WTC11 (cell line): ENCODE measurements around the gene PMF1. TPM values are rescaled to one million over a fixed set of nuclear protein-coding genes. Genes with fewer than 3 reads are reported as not detected.
A peak's percentile ranks its signal among the peaks of the same experiment; 100 is the strongest.

ENCODE experiments used
- ARID4B ChIP-seq: sonication (generic); formaldehyde crosslinking; IDR thresholded peaks from 2 replicates; pipeline ENCODE4 v1.8.0; 2023; ENCODE audit warnings: missing genetic modification reagents, mild to moderate bottlenecking, borderline replicate concordance
- ATF3 ChIP-seq: sonication (generic); formaldehyde crosslinking; conservative IDR thresholded peaks from 2 replicates; pipeline ENCODE4 v1.8.1; 2022; ENCODE audit warnings: mild to moderate bottlenecking, missing genetic modification reagents
- ERG ChIP-seq: fragments of 250-450 bp; sonication (Bioruptor Pico); IDR thresholded peaks from 2 replicates; pipeline ENCODE4 v1.8.0; 2021; ENCODE audit warnings: mild to moderate bottlenecking
- FOXJ3 ChIP-seq: sonication (generic); formaldehyde crosslinking; IDR thresholded peaks from 2 replicates; pipeline ENCODE4 v1.9.0; 2021; ENCODE audit warnings: missing genetic modification reagents, mild to moderate bottlenecking, borderline replicate concordance
- GABPB1 ChIP-seq: sonication (generic); formaldehyde crosslinking; IDR thresholded peaks from 2 replicates; pipeline ENCODE4 v1.8.1; 2023; ENCODE audit warnings: mild to moderate bottlenecking, missing genetic modification reagents
- HMGXB4 ChIP-seq: sonication (generic); formaldehyde crosslinking; IDR thresholded peaks from 2 replicates; pipeline ENCODE4 v1.8.1; 2023; ENCODE audit warnings: mild to moderate bottlenecking, moderate library complexity, missing genetic modification reagents
- MYBL2 ChIP-seq: sonication (generic); formaldehyde crosslinking; IDR thresholded peaks from 2 replicates; pipeline ENCODE4 v1.8.1; 2023; ENCODE audit warnings: mild to moderate bottlenecking, moderate library complexity, missing genetic modification reagents
- PRRX2 ChIP-seq: fragments of 250-450 bp; sonication (Bioruptor Pico); IDR thresholded peaks from 2 replicates; pipeline ENCODE4 v1.8.0; 2021; ENCODE audit warnings: mild to moderate bottlenecking
- STAT6 ChIP-seq: sonication (generic); formaldehyde crosslinking; conservative IDR thresholded peaks from 2 replicates; pipeline ENCODE4 v1.8.1; 2023; ENCODE audit warnings: mild to moderate bottlenecking, low read depth, missing genetic modification reagents, moderate library complexity
- TEAD4 ChIP-seq: sonication (generic); formaldehyde crosslinking; IDR thresholded peaks from 2 replicates; pipeline ENCODE4 v1.8.0; 2022; ENCODE audit warnings: mild to moderate bottlenecking, missing genetic modification reagents
- USF1 ChIP-seq: sonication (generic); formaldehyde crosslinking; IDR thresholded peaks from 2 replicates; pipeline ENCODE4 v1.8.0; 2022; ENCODE audit warnings: mild to moderate bottlenecking, missing genetic modification reagents
- ZNF138 ChIP-seq: sonication (generic); formaldehyde crosslinking; conservative IDR thresholded peaks from 2 replicates; pipeline ENCODE4 v1.8.1; 2022; ENCODE audit warnings: mild to moderate bottlenecking, moderate library complexity, missing genetic modification reagents
- ZNF396 ChIP-seq: fragments of 250-450 bp; sonication (Bioruptor Pico); IDR thresholded peaks from 2 replicates; pipeline ENCODE4 v1.8.0; 2021; ENCODE audit warnings: mild to moderate bottlenecking, moderate library complexity, borderline replicate concordance
- total RNA-seq: library from RNA; stranded (reverse); gene quantifications from 3 replicates; pipeline ENCODE4 v1.2.3, GENCODE V29; 2021
- TF ChIP-seq, protein P1 (sequence below): sonication (generic); formaldehyde crosslinking; IDR thresholded peaks from 2 replicates; pipeline ENCODE4 v1.8.1; 2022; ENCODE audit warnings: low read depth, mild to moderate bottlenecking, moderate library complexity, missing genetic modification reagents, borderline replicate concordance
- TF ChIP-seq, protein P2 (sequence below): sonication (generic); formaldehyde crosslinking; IDR thresholded peaks from 2 replicates; pipeline ENCODE4 v1.8.1; 2023; ENCODE audit warnings: mild to moderate bottlenecking, missing genetic modification reagents, moderate library complexity
- TF ChIP-seq, protein P3 (sequence below): sonication (generic); formaldehyde crosslinking; IDR thresholded peaks from 2 replicates; pipeline ENCODE4 v1.8.1; 2023; ENCODE audit warnings: mild to moderate bottlenecking, missing genetic modification reagents, borderline replicate concordance
- TF ChIP-seq, protein P4 (sequence below): sonication (generic); formaldehyde crosslinking; IDR thresholded peaks from 2 replicates; pipeline ENCODE4 v1.8.1; 2022; ENCODE audit warnings: low read depth, missing genetic modification reagents, borderline replicate concordance

PMF1 gene
- total RNA-seq, 1 experiment from 2014 or later = 129 TPM

GRCh38 chr1:156282479-156283222, 69.8 kb downstream of the PMF1 start, which contains the start of gene SMG5 (continued):
- TF ChIP-seq STAT6 = no peak
- TF ChIP-seq HMGXB4 (CRISPR knock-in tag) = peak; percentile 53; the same call in 1 of the 2 replicates
- TF ChIP-seq, protein P1, sequence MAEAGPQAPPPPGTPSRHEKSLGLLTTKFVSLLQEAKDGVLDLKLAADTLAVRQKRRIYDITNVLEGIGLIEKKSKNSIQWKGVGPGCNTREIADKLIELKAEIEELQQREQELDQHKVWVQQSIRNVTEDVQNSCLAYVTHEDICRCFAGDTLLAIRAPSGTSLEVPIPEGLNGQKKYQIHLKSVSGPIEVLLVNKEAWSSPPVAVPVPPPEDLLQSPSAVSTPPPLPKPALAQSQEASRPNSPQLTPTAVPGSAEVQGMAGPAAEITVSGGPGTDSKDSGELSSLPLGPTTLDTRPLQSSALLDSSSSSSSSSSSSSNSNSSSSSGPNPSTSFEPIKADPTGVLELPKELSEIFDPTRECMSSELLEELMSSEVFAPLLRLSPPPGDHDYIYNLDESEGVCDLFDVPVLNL (CRISPR knock-in tag) = no peak; the same call in 1 of the 2 replicates
- TF ChIP-seq ZNF396 (CRISPR knock-in tag) = no peak
- peak; percentile 56; the same call in 1 of the 2 replicates for TF ChIP-seq ARID4B (CRISPR knock-in tag)
- TF ChIP-seq, protein P2, sequence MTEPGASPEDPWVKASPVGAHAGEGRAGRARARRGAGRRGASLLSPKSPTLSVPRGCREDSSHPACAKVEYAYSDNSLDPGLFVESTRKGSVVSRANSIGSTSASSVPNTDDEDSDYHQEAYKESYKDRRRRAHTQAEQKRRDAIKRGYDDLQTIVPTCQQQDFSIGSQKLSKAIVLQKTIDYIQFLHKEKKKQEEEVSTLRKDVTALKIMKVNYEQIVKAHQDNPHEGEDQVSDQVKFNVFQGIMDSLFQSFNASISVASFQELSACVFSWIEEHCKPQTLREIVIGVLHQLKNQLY (CRISPR knock-in tag) = no peak
- no peak for TF ChIP-seq ZNF138 (CRISPR knock-in tag)
- no peak for TF ChIP-seq PRRX2 (CRISPR knock-in tag)
- no peak for TF ChIP-seq FOXJ3
- TF ChIP-seq USF1 (CRISPR knock-in tag) = peak; percentile 41
- TF ChIP-seq, protein P3, sequence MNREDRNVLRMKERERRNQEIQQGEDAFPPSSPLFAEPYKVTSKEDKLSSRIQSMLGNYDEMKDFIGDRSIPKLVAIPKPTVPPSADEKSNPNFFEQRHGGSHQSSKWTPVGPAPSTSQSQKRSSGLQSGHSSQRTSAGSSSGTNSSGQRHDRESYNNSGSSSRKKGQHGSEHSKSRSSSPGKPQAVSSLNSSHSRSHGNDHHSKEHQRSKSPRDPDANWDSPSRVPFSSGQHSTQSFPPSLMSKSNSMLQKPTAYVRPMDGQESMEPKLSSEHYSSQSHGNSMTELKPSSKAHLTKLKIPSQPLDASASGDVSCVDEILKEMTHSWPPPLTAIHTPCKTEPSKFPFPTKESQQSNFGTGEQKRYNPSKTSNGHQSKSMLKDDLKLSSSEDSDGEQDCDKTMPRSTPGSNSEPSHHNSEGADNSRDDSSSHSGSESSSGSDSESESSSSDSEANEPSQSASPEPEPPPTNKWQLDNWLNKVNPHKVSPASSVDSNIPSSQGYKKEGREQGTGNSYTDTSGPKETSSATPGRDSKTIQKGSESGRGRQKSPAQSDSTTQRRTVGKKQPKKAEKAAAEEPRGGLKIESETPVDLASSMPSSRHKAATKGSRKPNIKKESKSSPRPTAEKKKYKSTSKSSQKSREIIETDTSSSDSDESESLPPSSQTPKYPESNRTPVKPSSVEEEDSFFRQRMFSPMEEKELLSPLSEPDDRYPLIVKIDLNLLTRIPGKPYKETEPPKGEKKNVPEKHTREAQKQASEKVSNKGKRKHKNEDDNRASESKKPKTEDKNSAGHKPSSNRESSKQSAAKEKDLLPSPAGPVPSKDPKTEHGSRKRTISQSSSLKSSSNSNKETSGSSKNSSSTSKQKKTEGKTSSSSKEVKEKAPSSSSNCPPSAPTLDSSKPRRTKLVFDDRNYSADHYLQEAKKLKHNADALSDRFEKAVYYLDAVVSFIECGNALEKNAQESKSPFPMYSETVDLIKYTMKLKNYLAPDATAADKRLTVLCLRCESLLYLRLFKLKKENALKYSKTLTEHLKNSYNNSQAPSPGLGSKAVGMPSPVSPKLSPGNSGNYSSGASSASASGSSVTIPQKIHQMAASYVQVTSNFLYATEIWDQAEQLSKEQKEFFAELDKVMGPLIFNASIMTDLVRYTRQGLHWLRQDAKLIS (CRISPR knock-in tag) = peak; percentile 72; the same call in 1 of the 2 replicates
- peak; percentile 45; the same call in 1 of the 2 replicates for TF ChIP-seq MYBL2 (CRISPR knock-in tag)
- no peak for TF ChIP-seq ATF3 (CRISPR knock-in tag)
- TF ChIP-seq GABPB1 (CRISPR knock-in tag) = peak; percentile 72
- TF ChIP-seq, protein P4, sequence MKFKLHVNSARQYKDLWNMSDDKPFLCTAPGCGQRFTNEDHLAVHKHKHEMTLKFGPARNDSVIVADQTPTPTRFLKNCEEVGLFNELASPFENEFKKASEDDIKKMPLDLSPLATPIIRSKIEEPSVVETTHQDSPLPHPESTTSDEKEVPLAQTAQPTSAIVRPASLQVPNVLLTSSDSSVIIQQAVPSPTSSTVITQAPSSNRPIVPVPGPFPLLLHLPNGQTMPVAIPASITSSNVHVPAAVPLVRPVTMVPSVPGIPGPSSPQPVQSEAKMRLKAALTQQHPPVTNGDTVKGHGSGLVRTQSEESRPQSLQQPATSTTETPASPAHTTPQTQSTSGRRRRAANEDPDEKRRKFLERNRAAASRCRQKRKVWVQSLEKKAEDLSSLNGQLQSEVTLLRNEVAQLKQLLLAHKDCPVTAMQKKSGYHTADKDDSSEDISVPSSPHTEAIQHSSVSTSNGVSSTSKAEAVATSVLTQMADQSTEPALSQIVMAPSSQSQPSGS (CRISPR knock-in tag) = no peak
- no peak for TF ChIP-seq TEAD4 (CRISPR knock-in tag)
- no peak for TF ChIP-seq ERG (CRISPR knock-in tag)
